Fibroblast of villous mesenchyme (primary cell): ENCODE results near the gene CD96. TPM values are rescaled to one million over a fixed set of nuclear protein-coding genes. Genes with fewer than 3 reads are reported as not detected.
A peak's percentile ranks its signal among the peaks of the same experiment; 100 is the strongest.
"Not testable (repeated sequence)": the region's sequence is repeated elsewhere in the genome, so short reads cannot be mapped to it uniquely, and the experiment has no call there.

ENCODE experiments used
- DNase-seq: peaks from one replicate; pipeline ENCODE4 v3.0.0-alpha.2; 2010; ENCODE audit warnings: low read depth
- H3K4me3 ChIP-seq: 2 replicates; pipeline ENCODE4 v1.5.1; 2011; ENCODE audit warnings: low read depth, mild to moderate bottlenecking, low read length
- total RNA-seq: library from RNA; depleted of rRNA; stranded (reverse); fragments of >200 nt; gene quantifications from 2 replicates; pipeline ENCODE4 v1.2.3, GENCODE V29; 2012
- TF ChIP-seq, protein P1 (sequence below): IDR thresholded peaks from 2 replicates; pipeline ENCODE4 v1.5.1; 2012; ENCODE audit warnings: low read depth, mild to moderate bottlenecking, low read length; ENCODE audit not compliant: insufficient read depth

Gene CD96
- total RNA-seq, 1 donor, result not detected

GRCh38 chr3:111667170-111667569 is 125.2 kb downstream of the CD96 start:
- no peak overlapping the region for H3K4me3 ChIP-seq
- DNase-seq, result no peak
- TF ChIP-seq, protein P1, sequence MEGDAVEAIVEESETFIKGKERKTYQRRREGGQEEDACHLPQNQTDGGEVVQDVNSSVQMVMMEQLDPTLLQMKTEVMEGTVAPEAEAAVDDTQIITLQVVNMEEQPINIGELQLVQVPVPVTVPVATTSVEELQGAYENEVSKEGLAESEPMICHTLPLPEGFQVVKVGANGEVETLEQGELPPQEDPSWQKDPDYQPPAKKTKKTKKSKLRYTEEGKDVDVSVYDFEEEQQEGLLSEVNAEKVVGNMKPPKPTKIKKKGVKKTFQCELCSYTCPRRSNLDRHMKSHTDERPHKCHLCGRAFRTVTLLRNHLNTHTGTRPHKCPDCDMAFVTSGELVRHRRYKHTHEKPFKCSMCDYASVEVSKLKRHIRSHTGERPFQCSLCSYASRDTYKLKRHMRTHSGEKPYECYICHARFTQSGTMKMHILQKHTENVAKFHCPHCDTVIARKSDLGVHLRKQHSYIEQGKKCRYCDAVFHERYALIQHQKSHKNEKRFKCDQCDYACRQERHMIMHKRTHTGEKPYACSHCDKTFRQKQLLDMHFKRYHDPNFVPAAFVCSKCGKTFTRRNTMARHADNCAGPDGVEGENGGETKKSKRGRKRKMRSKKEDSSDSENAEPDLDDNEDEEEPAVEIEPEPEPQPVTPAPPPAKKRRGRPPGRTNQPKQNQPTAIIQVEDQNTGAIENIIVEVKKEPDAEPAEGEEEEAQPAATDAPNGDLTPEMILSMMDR, result no peak

- H3K4me3 ChIP-seq, result no peak overlapping the region
- TF ChIP-seq, protein P1, result no peak
These were observed 125.7 kb downstream of the CD96 start for GRCh38 chr3:111667621-111668239.

DNA sequence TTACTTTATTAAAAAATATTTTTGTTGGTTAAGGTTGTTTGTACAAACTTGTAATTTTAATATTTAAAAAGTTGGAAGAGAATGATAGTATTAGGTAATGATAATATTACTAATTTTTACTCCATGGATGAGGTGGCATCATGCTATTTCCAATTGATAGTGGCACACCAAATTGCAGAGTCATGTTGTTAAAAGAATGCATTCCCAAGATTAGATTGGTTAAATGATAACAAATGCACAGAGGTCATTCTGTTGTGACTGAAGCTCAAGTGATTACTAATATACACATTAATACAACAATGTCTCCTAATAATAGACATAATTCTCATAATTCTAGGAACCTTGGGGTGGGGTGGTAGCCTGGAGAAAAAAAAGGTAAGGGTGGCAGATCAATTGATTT is 126.3 kb downstream of the CD96 start:
- H3K4me3 ChIP-seq, result no peak overlapping the region
- TF ChIP-seq, protein P1, result no peak
- no peak for DNase-seq

More at GRCh38 chr3:111667621-111668239, 125.7 kb downstream of the CD96 start:
- peak; percentile 69 for DNase-seq

DNA sequence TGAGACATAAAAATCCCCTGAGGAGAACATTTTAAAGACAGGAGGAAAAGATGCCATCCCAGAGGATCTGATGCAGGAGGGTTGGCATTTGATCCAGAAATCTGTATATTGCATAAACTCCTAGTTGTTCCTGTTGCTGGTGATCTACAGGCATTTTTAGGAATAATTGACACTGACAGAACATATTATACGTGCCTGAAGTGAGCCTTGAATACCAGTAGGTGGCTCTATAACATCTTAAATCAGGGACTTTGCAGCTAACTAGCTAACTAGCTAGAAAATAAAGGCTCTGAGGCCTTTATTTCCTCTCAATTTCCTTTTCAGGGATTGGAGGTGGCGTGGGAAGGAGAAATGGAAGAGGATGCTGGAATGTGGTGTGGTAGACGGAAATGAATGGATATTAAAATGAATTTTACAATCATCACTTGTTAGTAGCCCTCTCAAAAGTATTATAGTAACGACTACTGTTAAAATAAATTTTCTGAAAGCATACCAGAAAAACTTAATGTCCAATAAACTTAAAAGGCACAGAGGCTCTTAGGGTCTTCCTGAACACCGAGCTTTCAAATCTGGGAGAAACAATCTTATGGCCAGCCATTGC is 127.0 kb downstream of the CD96 start:
- TF ChIP-seq, protein P1, result peak; percentile 78
- DNase-seq, result peak; percentile 73
- H3K4me3 ChIP-seq, result no peak overlapping the region

DNA sequence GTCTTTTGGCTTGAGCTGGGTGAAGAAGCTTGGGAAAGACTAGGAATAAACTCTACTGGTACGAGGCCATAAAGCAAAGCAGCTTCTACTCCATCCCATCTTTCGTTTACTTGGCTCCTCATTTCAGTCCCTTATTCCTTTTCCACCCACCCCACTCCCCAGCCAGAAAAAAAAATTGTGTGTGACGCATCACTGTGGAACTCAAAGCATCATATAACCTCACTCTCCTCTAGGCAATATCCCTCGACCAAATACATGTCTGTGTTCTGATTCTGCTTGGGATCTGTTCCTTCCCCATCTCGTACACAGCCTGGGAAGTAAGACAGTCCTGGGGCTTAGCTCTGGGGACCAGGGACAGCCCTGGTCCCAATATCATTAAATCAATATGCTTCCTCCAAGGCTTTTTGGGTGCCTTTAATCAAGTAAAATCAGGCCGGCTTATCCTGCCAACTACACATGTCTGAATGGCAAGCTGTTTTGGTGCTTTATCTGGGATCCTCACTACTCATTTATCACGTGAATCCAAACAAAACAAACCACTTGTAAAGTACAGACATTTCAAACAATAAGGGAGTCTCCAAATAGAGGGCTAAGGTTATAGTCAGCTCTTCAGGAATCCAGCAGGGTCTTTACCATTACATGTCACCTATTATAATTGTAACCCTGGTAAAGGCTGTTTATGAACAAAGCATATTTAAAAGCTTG is 128.1 kb downstream of the CD96 start:
- no peak overlapping the region for H3K4me3 ChIP-seq
- DNase-seq, result no peak
- TF ChIP-seq, protein P1, result no peak

- not testable (repeated sequence) for H3K4me3 ChIP-seq
These were observed 130.5 kb downstream of the CD96 start for GRCh38 chr3:111672461-111672860.

DNA sequence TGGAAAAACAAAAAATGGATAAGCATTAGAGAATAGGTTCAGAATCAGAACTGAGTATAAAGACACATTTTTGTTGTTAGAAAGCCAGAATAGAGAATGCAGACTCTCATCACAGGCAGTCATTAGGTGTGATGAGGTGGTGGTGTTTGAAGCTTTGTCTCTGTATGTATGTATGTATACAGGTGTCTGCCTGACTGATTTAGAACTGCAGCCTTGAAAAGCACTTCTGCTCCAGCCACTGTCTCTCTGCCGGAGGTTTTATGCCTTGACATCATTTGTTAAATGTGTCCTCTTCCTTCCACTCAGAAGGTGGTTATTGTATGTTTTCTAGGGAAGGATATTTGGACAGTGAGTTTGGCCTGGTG is 133.8 kb downstream of the CD96 start:
- H3K4me3 ChIP-seq, result no peak overlapping the region
- TF ChIP-seq, protein P1, result no peak
- no peak for DNase-seq

More at GRCh38 chr3:111672461-111672860, 130.5 kb downstream of the CD96 start:
- DNase-seq, result not testable (repeated sequence)
